Measurements from ENCODE around the gene JPH3. TPM values are rescaled to one million over a fixed set of nuclear protein-coding genes. Genes with fewer than 3 reads are reported as not detected.

Gene JPH3
- total RNA-seq, 2 experiments from 2014 or later = not detected

DNA sequence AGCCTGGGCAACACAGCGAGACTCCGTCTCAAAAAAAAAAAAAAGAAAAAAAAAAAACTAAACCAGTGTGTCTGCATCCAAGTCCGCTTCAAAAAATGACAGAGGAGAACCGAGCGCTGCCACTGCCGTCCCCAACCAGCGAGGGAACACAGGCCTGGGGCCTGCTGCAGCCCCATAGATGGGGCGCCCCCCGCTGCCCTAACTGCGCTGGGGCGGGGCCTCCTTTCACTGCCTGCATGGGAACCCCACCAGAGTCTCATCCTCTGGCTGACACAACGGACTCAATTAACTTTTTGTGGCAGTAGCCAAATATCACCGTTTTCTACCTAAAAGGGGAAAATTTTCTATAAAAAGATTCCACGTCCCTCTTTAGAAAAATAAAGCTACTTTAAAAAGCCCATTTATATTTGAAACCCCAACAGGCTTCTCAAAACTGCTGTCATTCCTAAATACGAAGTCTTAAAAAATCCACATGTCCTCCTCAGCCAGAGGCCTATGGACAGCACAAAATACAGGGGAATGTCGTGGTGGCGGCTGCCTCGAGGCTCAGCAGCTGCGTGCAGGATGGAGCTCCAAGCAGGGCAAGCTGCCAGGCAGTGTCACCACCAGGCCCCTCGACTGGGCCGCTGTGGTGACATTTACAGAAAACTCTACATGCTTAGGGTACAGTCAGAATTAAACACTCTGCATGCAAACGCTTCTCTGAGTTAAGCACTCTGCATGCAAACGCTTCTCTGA is 133.1 kb downstream of the JPH3 start:
- Mint-ChIP-seq H3K36me3 (ENCODE audit: low read depth) (peaks cover 33% of the 10 kb centered on the region), H3K4me1 (ENCODE audit: low read depth) (peaks cover 9% of the 10 kb centered on the region), H3K9me3 (no peaks in the 10 kb centered on the region), H3K4me3 (no peak overlapping the region), H3K27me3 (no peaks in the 10 kb centered on the region), H3K27ac (peak overlapping the region; percentile 14)
- H3K36me3 ChIP-seq (ENCODE audit: insufficient read depth, low read length) = peaks cover 49% of the 10 kb centered on the region
- H3K9me3 ChIP-seq (ENCODE audit: control insufficient read depth in 1 of 2, insufficient read depth in 1 of 2, low read length in 2 of 2) = no peaks in the 10 kb centered on the region
- no peak for ATAC-seq (ENCODE audit: poor library complexity)
- H3K4me1 ChIP-seq (ENCODE audit: insufficient read depth, low read length) = peaks cover 12% of the 10 kb centered on the region
- H3K27ac ChIP-seq (ENCODE audit: low read depth in 1 of 2, low read length in 2 of 2) = no peak overlapping the region
- intact Hi-C loops (cut with DNase I, micrococcal nuclease) = no loop called here
- TF ChIP-seq, protein P1, sequence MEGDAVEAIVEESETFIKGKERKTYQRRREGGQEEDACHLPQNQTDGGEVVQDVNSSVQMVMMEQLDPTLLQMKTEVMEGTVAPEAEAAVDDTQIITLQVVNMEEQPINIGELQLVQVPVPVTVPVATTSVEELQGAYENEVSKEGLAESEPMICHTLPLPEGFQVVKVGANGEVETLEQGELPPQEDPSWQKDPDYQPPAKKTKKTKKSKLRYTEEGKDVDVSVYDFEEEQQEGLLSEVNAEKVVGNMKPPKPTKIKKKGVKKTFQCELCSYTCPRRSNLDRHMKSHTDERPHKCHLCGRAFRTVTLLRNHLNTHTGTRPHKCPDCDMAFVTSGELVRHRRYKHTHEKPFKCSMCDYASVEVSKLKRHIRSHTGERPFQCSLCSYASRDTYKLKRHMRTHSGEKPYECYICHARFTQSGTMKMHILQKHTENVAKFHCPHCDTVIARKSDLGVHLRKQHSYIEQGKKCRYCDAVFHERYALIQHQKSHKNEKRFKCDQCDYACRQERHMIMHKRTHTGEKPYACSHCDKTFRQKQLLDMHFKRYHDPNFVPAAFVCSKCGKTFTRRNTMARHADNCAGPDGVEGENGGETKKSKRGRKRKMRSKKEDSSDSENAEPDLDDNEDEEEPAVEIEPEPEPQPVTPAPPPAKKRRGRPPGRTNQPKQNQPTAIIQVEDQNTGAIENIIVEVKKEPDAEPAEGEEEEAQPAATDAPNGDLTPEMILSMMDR (IDR thresholded peaks at IDR 0.05) = no peak
- H3K4me3 ChIP-seq (ENCODE audit: low read length) = no peak overlapping the region
- CTCF ChIA-PET = no interaction called here
- DNase-seq = no peak
- POLR2A ChIA-PET = no interaction called here
- no peaks in the 10 kb centered on the region for H3K27me3 ChIP-seq (ENCODE audit: control insufficient read depth in 1 of 2, insufficient read depth in 2 of 2, low read length in 2 of 2)

DNA sequence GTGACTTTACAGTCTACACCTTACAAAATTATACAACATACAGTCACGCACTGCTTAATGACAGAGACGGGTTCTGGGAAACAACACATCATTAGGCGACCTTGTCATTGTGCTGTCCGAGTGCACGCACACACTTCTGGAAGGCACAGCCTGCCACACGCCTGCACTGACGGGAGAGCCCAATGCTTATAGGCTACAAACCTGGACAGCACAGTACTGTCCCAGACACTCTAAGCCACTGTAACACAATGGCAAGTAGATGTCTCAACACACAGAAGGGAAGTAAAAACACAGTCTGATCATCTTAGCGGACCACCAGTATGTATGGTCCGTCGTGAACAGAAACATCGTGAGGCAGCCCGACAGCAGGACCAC is 133.7 kb downstream of the JPH3 start:
- Histone ChIP-seq H3K36me3 (ENCODE audit: insufficient read depth, low read length) (peaks cover 51% of the 10 kb centered on the region), H3K27me3 (ENCODE audit: control insufficient read depth in 1 of 2, insufficient read depth in 2 of 2, low read length in 2 of 2) (no peaks in the 10 kb centered on the region), H3K9me3 (ENCODE audit: control insufficient read depth in 1 of 2, insufficient read depth in 1 of 2, low read length in 2 of 2) (no peaks in the 10 kb centered on the region), H3K4me1 (ENCODE audit: insufficient read depth, low read length) (peaks cover 12% of the 10 kb centered on the region), H3K4me3 (ENCODE audit: low read length) (no peak overlapping the region), H3K27ac (ENCODE audit: low read depth in 1 of 2, low read length in 2 of 2) (no peak overlapping the region)
- Mint-ChIP-seq H3K27ac (peak overlapping the region; percentile 14), H3K4me1 (ENCODE audit: low read depth) (peaks cover 9% of the 10 kb centered on the region), H3K27me3 (no peaks in the 10 kb centered on the region), H3K9me3 (no peaks in the 10 kb centered on the region), H3K4me3 (no peak overlapping the region), H3K36me3 (ENCODE audit: low read depth) (peaks cover 33% of the 10 kb centered on the region)
- ChIA-PET CTCF (no interaction called here), POLR2A (no interaction called here)
- ATAC-seq (ENCODE audit: poor library complexity) (no peak), DNase-seq (no peak)
- TF ChIP-seq, protein P1 (IDR thresholded peaks at IDR 0.05) = no peak
- intact Hi-C loops (cut with DNase I, micrococcal nuclease) = no loop called here

DNA sequence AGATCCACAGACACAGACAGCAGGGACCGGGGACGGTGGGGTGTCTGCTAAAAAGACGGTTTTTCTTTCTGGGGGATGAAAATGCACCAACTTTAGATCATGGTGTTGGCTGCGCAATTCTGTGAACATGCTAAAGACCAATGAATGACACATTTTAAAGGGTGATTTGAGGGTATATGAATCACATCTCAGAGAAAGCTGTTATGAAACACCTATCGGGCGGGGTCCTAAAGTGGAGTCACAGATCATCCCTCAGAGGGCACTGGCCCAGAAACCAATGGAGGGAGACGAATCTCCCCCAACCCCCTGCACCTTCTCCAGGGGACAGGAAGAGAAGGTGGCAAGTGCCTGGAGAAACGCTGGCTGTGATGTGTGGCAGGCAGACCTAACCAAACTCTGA is 137.5 kb downstream of the JPH3 start:
- Mint-ChIP-seq H3K36me3 (ENCODE audit: low read depth) (peaks cover 44% of the 10 kb centered on the region), H3K4me3 (no peak overlapping the region), H3K9me3 (no peaks in the 10 kb centered on the region), H3K27ac (no peak overlapping the region), H3K4me1 (ENCODE audit: low read depth) (no peaks in the 10 kb centered on the region), H3K27me3 (no peaks in the 10 kb centered on the region)
- CTCF ChIA-PET = no interaction called here
- POLR2A ChIA-PET = no interaction called here
- H3K4me3 ChIP-seq (ENCODE audit: low read length) = no peak overlapping the region
- peaks cover 55% of the 10 kb centered on the region for H3K36me3 ChIP-seq (ENCODE audit: insufficient read depth, low read length)
- intact Hi-C loops (cut with DNase I, micrococcal nuclease) = no loop called here
- DNase-seq (no peak), ATAC-seq (ENCODE audit: poor library complexity) (no peak)
- H3K27me3 ChIP-seq (ENCODE audit: control insufficient read depth in 1 of 2, insufficient read depth in 2 of 2, low read length in 2 of 2) = no peaks in the 10 kb centered on the region
- no peaks in the 10 kb centered on the region for H3K4me1 ChIP-seq (ENCODE audit: insufficient read depth, low read length)
- H3K9me3 ChIP-seq (ENCODE audit: control insufficient read depth in 1 of 2, insufficient read depth in 1 of 2, low read length in 2 of 2) = no peaks in the 10 kb centered on the region
- TF ChIP-seq, protein P1 (IDR thresholded peaks at IDR 0.05) = no peak
- no peak overlapping the region for H3K27ac ChIP-seq (ENCODE audit: low read depth in 1 of 2, low read length in 2 of 2)

Data from CD4-positive, alpha-beta T cell (primary cell).